ENCODE measurements around the gene DOCK4.

Gene DOCK4

DNA sequence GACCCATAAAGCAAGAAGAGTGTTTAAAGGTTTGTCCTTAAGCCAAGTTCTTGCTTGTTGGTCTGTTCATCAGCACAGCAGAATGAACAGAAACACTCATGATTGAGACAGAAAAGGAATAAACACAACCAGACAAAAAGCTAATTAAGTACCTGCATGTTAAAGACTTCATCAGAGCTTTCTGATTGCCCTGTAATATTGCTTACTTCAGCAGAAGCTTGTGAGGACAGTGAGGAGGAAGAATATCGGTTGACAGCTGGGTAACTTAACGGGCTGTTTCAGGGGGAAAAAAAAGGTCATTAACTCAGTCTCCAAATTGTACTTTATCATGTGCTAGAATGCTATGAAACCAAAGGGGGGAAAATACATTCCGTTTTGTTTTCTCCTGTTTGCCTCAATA is 465.3 kb downstream of the DOCK4 start:
- no peaks in the 10 kb centered on the region for H3K4me1 ChIP-seq (ENCODE audit: insufficient read depth, poor library complexity, severe bottlenecking)
- H3K27ac ChIP-seq (ENCODE audit: poor library complexity, severe bottlenecking), result no peak overlapping the region
- no peak overlapping the region for H3K4me3 ChIP-seq (ENCODE audit: severe bottlenecking)
- peaks cover 16% of the 10 kb centered on the region for H3K36me3 ChIP-seq (ENCODE audit: low read depth)
- no peaks in the 10 kb centered on the region for H3K9me3 ChIP-seq (ENCODE audit: severe bottlenecking)
- no peaks in the 10 kb centered on the region for H3K27me3 ChIP-seq (ENCODE audit: insufficient read depth, poor library complexity, severe bottlenecking)
- TF ChIP-seq CTCF (IDR thresholded peaks at IDR 0.05; ENCODE audit: poor library complexity, severe bottlenecking), result no peak
- ATAC-seq (ENCODE audit: low read depth) (no peak), DNase-seq (ENCODE audit: low spot score) (no peak)

DNA sequence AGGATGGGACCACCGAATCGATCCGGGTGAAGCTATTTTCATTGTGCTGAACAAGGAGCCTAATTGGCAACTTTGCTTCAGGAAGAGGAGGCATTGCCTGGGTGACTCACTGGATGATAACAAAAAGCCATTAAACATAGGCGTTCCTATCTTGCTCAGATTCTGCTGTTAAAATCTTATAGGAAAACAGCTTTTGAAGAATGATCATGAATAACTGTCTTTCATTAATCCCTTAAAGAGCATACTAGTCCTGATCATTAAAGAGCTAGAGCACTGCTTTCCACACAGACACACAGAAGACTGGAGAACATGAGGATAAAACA is 469.7 kb downstream of the DOCK4 start:
- H3K36me3 ChIP-seq (ENCODE audit: low read depth), result peaks cover 28% of the 10 kb centered on the region
- no peak overlapping the region for H3K27ac ChIP-seq (ENCODE audit: poor library complexity, severe bottlenecking)
- no peaks in the 10 kb centered on the region for H3K4me1 ChIP-seq (ENCODE audit: insufficient read depth, poor library complexity, severe bottlenecking)
- no peak for TF ChIP-seq CTCF (IDR thresholded peaks at IDR 0.05; ENCODE audit: poor library complexity, severe bottlenecking)
- DNase-seq (ENCODE audit: low spot score) (no peak), ATAC-seq (ENCODE audit: low read depth) (no peak)
- H3K9me3 ChIP-seq (ENCODE audit: severe bottlenecking), result no peaks in the 10 kb centered on the region
- H3K27me3 ChIP-seq (ENCODE audit: insufficient read depth, poor library complexity, severe bottlenecking), result no peaks in the 10 kb centered on the region
- H3K4me3 ChIP-seq (ENCODE audit: severe bottlenecking), result no peak overlapping the region

DNA sequence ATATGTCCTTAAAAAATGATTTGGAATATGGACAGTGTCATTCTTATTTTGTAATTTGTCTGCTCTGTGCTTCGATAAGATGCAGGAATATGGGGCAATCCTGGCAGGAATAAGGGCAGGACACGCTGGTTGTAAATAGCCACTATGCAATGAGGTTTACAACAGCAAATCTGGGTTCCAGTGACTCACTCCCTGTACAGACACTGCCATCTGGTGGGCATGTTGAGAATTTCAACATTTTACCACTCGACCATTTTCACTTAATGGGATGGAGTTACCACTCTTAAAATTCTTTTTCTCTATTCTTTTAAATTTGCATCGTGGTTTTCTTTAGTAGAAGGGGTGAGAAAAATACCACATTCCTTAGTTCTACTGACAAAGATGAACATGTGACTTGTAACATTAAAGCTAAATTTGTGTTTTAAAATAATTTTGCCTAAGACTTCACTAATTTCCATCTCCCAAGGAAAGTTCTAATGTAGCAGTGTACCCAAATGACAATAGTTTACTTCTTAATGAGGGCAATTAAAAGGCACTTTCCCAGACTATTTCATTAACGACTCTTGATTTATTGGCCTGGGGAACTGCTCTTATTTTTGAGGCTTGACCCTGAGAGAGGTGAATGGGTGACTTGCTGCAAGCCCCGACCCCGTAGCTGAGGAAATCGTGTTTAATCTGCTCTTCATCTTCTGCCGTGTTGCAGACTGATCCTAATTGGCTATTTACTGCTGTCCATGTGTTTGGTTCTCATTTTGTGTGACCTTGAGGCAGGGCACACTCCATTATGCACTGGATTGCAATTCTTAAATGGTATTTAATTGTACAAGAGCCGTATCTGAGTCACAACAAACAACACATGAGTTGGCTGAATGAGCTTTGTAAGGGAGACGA is 470.3 kb downstream of the DOCK4 start:
- no peaks in the 10 kb centered on the region for H3K9me3 ChIP-seq (ENCODE audit: severe bottlenecking)
- H3K27me3 ChIP-seq (ENCODE audit: insufficient read depth, poor library complexity, severe bottlenecking), result no peaks in the 10 kb centered on the region
- peak; percentile 93 for TF ChIP-seq CTCF (IDR thresholded peaks at IDR 0.05; ENCODE audit: poor library complexity, severe bottlenecking)
- H3K27ac ChIP-seq (ENCODE audit: poor library complexity, severe bottlenecking), result no peak overlapping the region
- H3K36me3 ChIP-seq (ENCODE audit: low read depth), result peaks cover 22% of the 10 kb centered on the region
- no peak for DNase-seq (ENCODE audit: low spot score)
- H3K4me3 ChIP-seq (ENCODE audit: severe bottlenecking), result no peak overlapping the region
- peak; percentile 44; the same call in 1 of the 3 replicates for ATAC-seq (ENCODE audit: low read depth)
- H3K4me1 ChIP-seq (ENCODE audit: insufficient read depth, poor library complexity, severe bottlenecking), result no peaks in the 10 kb centered on the region

DNA sequence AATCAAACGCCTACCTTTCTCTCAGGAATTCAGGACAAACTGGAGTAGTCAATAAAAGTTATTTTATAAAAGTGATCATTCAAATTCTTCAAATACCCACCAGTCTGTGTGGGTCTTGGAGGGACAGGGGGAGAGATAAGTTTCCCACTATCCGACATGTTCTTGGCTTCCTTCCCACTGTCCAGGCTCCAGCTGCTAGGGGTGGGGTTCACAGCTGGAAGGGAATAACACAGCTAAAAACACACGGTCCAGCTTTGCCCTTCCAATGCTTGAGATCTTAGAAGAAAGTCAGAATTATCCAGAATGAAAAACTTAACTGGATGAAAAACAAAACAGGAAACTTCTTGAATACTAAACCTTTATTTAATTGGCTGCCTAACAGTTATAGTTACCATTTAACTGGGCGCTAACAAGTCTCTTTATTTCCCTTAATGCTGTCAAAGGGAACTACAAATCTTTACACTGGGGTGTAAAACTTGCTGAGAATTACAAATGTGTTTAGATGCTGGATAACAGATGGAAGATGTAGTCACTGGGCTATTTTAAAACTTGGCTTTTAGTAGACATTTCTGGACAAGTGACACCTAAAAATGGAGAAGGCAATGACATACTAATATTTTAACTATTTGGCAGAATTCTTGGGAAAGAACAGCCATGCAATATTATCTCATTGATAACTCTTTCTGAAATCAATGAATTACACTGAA is 471.1 kb downstream of the DOCK4 start:
- Histone ChIP-seq H3K27me3 (ENCODE audit: insufficient read depth, poor library complexity, severe bottlenecking) (no peaks in the 10 kb centered on the region), H3K9me3 (ENCODE audit: severe bottlenecking) (no peaks in the 10 kb centered on the region), H3K4me3 (ENCODE audit: severe bottlenecking) (no peak overlapping the region), H3K4me1 (ENCODE audit: insufficient read depth, poor library complexity, severe bottlenecking) (no peaks in the 10 kb centered on the region), H3K36me3 (ENCODE audit: low read depth) (peaks cover 20% of the 10 kb centered on the region), H3K27ac (ENCODE audit: poor library complexity, severe bottlenecking) (no peak overlapping the region)
- no peak for TF ChIP-seq CTCF (IDR thresholded peaks at IDR 0.05; ENCODE audit: poor library complexity, severe bottlenecking)
- no peak for ATAC-seq (ENCODE audit: low read depth)
- no peak for DNase-seq (ENCODE audit: low spot score)

DNA sequence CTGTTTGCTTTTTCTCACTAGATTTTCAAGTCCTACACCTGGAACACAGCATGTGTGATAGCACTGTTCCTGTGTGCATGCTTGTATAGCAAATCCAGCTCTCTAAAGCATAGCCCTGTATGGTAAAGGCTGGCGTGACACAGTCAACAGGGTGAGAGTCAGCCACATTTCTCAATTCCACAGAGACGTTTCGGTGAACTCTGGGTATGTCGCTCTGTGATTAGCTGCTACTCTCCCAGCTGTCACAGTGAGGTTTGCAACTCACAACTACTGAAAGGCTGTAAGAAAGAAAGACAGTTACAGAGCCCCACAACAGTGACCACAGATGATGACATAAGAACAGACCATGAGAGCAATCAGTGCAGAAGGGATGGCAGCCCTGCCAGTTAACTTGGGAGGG is 473.3 kb downstream of the DOCK4 start:
- no peaks in the 10 kb centered on the region for H3K27me3 ChIP-seq (ENCODE audit: insufficient read depth, poor library complexity, severe bottlenecking)
- H3K27ac ChIP-seq (ENCODE audit: poor library complexity, severe bottlenecking), result no peak overlapping the region
- DNase-seq (ENCODE audit: low spot score), result no peak
- H3K9me3 ChIP-seq (ENCODE audit: severe bottlenecking), result no peaks in the 10 kb centered on the region
- no peak for TF ChIP-seq CTCF (IDR thresholded peaks at IDR 0.05; ENCODE audit: poor library complexity, severe bottlenecking)
- no peak overlapping the region for H3K4me3 ChIP-seq (ENCODE audit: severe bottlenecking)
- ATAC-seq (ENCODE audit: low read depth), result no peak
- peaks cover 13% of the 10 kb centered on the region for H3K36me3 ChIP-seq (ENCODE audit: low read depth)
- H3K4me1 ChIP-seq (ENCODE audit: insufficient read depth, poor library complexity, severe bottlenecking), result no peaks in the 10 kb centered on the region

All from RWPE2 (cell line).